ENCODE measurements around the gene BARX2. TPM values are rescaled to one million over a fixed set of nuclear protein-coding genes. Genes with fewer than 3 reads are reported as not detected.
"Not testable (repeated sequence)": the region's sequence is repeated elsewhere in the genome, so short reads cannot be mapped to it uniquely, and the experiment has no call there.

BARX2 gene, protein sequence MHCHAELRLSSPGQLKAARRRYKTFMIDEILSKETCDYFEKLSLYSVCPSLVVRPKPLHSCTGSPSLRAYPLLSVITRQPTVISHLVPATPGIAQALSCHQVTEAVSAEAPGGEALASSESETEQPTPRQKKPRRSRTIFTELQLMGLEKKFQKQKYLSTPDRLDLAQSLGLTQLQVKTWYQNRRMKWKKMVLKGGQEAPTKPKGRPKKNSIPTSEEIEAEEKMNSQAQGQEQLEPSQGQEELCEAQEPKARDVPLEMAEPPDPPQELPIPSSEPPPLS
- total RNA-seq, result 1 to 10 TPM in 2 of 4 donors, not detected in 2; 1.8 to 6.0 TPM
- not detected for polyA plus RNA-seq
- long read RNA-seq, donor 1, result 0 reads
- long read RNA-seq, donor 2, result 0 reads

DNA sequence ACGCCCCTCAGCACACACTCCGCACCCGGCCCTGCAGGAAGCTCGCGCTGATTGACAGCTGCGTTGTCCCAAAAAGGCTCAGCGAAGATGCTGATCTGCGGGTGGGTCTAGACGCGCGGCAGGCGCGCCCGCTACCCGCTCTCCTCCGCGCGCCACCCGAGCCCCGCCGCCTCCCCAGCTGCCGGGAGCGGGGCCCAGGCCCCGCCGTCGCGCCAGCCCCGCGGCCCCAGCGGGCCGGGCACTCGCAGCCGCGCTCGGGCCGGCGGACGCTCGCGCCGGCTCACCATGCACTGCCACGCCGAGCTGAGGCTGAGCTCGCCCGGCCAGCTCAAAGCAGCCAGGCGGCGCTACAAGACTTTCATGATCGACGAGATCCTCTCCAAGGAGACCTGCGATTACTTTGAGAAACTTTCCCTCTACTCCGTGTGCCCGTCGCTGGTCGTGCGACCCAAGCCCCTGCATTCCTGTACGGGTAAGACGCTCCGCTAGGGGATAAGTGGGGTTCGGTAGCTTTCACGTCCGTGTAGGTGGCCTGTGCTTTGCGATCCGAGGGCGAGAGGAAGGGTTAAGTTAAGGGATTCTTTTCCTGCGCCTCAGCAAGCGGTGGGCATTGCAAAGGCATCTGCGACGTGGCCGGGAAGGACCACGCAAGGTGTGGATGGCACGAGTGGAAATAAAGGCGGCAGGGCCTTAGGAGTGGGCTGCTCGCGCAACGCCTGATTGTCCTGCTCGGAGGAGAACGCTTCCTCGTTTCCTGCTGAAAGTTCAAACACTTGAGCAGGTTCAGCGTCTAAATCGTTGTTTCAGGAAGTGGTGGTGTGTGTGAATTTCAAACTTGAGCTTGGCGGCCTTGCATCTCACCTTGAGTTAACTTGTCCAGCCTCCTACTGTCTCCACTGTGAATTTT, at the start of gene BARX2:
TSS of gene BARX2 (plus strand) at position 98 of the 907 bp plus-strand sequence. CDS start at position 286, 188 bp downstream.
- intact Hi-C loops (cut with DNase I), result no loop called here
- no peaks in the 10 kb centered on the region for H3K36me3 ChIP-seq (ENCODE audit: insufficient read depth in 1 of 2, low read depth in 1 of 2)
- H3K27me3 ChIP-seq (ENCODE audit: insufficient read depth in 3 of 3, low read length in 2 of 3), result peaks cover 3 to 100% (median 29%) of the 10 kb centered on the region in 3 donors
- WGBS, 3 donors, result 4 to 6% (median 5%) methylated on average over 55 to 81 of the region's 81 CpGs
- peak in 1 of 4 donors; percentile 39 for ATAC-seq
- no peak within 1 kb of the TSS for H3K27ac ChIP-seq
- peak within 1 kb of the TSS; percentile 51 for H3K4me3 ChIP-seq
- TF ChIP-seq, protein P1, sequence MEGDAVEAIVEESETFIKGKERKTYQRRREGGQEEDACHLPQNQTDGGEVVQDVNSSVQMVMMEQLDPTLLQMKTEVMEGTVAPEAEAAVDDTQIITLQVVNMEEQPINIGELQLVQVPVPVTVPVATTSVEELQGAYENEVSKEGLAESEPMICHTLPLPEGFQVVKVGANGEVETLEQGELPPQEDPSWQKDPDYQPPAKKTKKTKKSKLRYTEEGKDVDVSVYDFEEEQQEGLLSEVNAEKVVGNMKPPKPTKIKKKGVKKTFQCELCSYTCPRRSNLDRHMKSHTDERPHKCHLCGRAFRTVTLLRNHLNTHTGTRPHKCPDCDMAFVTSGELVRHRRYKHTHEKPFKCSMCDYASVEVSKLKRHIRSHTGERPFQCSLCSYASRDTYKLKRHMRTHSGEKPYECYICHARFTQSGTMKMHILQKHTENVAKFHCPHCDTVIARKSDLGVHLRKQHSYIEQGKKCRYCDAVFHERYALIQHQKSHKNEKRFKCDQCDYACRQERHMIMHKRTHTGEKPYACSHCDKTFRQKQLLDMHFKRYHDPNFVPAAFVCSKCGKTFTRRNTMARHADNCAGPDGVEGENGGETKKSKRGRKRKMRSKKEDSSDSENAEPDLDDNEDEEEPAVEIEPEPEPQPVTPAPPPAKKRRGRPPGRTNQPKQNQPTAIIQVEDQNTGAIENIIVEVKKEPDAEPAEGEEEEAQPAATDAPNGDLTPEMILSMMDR (IDR thresholded peaks at IDR 0.05), result peak; percentile 14
- DNase-seq, result no peak
- peaks cover 10% of the 10 kb centered on the region for H3K4me1 ChIP-seq
- no peaks in the 10 kb centered on the region for H3K9me3 ChIP-seq

DNA sequence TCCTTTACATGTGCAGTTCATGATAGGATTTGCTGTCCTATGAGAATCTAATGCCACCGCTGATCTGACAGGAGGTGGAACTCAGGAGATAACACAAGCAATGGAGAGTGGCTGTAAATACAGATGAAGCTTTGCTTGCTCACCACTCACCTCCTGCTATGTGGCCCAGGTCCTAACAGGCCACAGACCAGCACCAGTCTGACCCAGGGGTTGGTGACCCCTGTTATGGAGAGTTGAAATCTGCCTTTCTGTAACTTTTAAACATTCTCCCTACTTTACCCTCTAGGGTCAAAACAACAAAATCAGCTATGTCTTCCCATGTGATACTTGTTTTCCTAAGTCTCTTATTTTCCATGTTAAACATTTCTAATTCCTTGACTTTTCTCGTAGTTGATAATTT, 48.7 kb upstream of the BARX2 start:
- intact Hi-C loops (cut with DNase I), result loop anchor here in 1 of 2 donors (10.0 kb wide), 1 partner anchor 92 kb away; no protein-coding TSS in a partner anchor
- DNase-seq, result no peak
- no peaks in the 10 kb centered on the region for H3K4me1 ChIP-seq
- H3K4me3 ChIP-seq, result no peak overlapping the region
- WGBS, 3 donors, result 75 to 100% (median 99%) methylated on average over 2 of the region's 2 CpGs
- no peak for ATAC-seq
- H3K36me3 ChIP-seq (ENCODE audit: insufficient read depth in 1 of 2, low read depth in 1 of 2), result no peaks in the 10 kb centered on the region
- H3K27ac ChIP-seq, result no peak overlapping the region
- no peaks in the 10 kb centered on the region for H3K9me3 ChIP-seq
- no peaks in the 10 kb centered on the region for H3K27me3 ChIP-seq (ENCODE audit: insufficient read depth in 3 of 3, low read length in 2 of 3)
- TF ChIP-seq, protein P1 (IDR thresholded peaks at IDR 0.05), result no peak

DNA sequence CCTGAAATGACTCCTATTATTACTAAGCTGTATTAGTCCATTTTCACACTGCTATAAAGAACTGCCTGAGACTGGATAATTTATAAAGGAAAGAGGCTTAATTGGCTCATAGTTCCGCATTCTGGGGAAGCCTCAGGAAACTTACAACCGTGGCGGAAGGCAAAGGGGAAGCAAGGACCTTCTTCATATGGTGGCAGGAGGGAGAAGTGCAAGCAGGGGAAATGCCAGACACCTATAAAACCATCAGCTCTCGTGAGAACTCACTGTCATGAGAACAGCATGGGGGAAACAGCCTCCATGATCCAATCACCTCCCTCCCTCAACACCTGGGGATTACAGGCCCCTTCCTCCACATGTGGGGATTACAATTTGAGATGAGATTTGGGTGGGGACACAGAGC, 47.9 kb upstream of the BARX2 start:
- intact Hi-C loops (cut with DNase I), result loop anchor here in 1 of 2 donors (10.0 kb wide), 1 partner anchor 93 kb away; no protein-coding TSS in a partner anchor
- not testable (repeated sequence) for ATAC-seq; H3K27ac ChIP-seq; H3K27me3 ChIP-seq (ENCODE audit: insufficient read depth in 3 of 3, low read length in 2 of 3); DNase-seq; H3K4me1 ChIP-seq; H3K4me3 ChIP-seq; H3K36me3 ChIP-seq (ENCODE audit: insufficient read depth in 1 of 2, low read depth in 1 of 2); H3K9me3 ChIP-seq
- 68 to 80% (median 77%) methylated on average over 4 of the region's 4 CpGs for WGBS, 3 donors

DNA sequence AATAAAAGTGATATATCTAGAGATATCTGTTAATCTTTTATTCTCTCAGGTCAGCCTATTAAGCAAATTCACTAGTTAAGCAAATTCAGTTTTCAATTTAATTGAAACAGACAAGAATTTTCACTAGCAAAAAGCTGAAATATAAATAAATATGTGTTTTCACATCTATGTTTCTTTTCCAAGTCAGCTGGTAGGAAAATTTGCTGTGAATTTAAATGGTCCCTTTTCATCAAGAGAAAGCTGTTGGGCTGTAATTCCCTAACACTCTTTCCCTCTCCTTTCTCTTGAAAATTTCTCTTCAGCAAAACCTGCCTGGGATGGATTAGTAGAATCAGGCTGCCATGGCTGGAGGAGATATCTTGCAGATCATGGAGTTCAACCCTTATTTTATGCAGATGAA, 46.9 kb upstream of the BARX2 start:
- no peaks in the 10 kb centered on the region for H3K4me1 ChIP-seq
- H3K27ac ChIP-seq, result no peak overlapping the region
- TF ChIP-seq, protein P1 (IDR thresholded peaks at IDR 0.05), result no peak
- H3K36me3 ChIP-seq (ENCODE audit: insufficient read depth in 1 of 2, low read depth in 1 of 2), result no peaks in the 10 kb centered on the region
- DNase-seq (no peak), ATAC-seq (no peak)
- no peak overlapping the region for H3K4me3 ChIP-seq
- H3K9me3 ChIP-seq, result no peaks in the 10 kb centered on the region
- H3K27me3 ChIP-seq (ENCODE audit: insufficient read depth in 3 of 3, low read length in 2 of 3), result no peaks in the 10 kb centered on the region
- intact Hi-C loops (cut with DNase I), result loop anchor here in 1 of 2 donors (10.0 kb wide), 1 partner anchor 94 kb away; no protein-coding TSS in a partner anchor

DNA sequence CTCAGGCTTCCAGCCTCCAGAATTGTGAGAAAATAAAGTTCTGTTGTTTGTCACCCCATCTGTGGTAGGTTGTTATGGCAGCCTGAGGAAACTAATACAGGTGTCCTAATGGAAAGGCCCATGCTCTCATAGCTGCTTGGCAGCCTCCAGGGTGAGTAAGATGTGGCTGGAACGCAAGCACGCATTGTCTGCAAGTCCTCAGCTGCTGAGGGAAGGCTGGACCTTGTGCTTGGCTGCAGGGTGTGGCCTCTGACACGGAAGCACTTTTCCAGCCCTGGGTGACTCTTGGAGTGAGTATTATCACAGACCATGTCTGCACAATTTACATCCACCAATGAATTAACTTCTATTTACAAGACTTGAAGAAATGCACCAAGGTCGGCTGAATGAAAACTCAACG, 44.4 kb upstream of the BARX2 start:
- no peaks in the 10 kb centered on the region for H3K27me3 ChIP-seq (ENCODE audit: insufficient read depth in 3 of 3, low read length in 2 of 3)
- H3K9me3 ChIP-seq, result no peaks in the 10 kb centered on the region
- no peak overlapping the region for H3K4me3 ChIP-seq
- H3K36me3 ChIP-seq (ENCODE audit: insufficient read depth in 1 of 2, low read depth in 1 of 2), result no peaks in the 10 kb centered on the region
- peak in 2 of 4 donors; percentile 26 to 66 for ATAC-seq
- WGBS, 3 donors, result 84 to 89% (median 87%) methylated on average over 5 of the region's 5 CpGs
- TF ChIP-seq, protein P1 (IDR thresholded peaks at IDR 0.05), result no peak
- no peak for DNase-seq
- no peaks in the 10 kb centered on the region for H3K4me1 ChIP-seq
- H3K27ac ChIP-seq, result no peak overlapping the region
- intact Hi-C loops (cut with DNase I), result loop anchor here (2.0 to 10.0 kb wide), 4 partner anchors 104 to 446 kb away; no protein-coding TSS in a partner anchor

All from psoas muscle (tissue), 8 donors.